IPS-20b (cell line): ENCODE data around the gene MGAT4B.
A peak's percentile ranks its signal among the peaks of the same experiment; 100 is the strongest.

Experiments
- H3K27ac ChIP-seq: one replicate; pipeline ENCODE4 v1.5.1; 2013; ENCODE audit warnings: low read length
- H3K27me3 ChIP-seq: 2 replicates; pipeline ENCODE4 v1.6.1; 2013; ENCODE audit warnings: mild to moderate bottlenecking, low read length, inconsistent platforms; ENCODE audit not compliant: insufficient read depth
- H3K36me3 ChIP-seq: 2 replicates; pipeline ENCODE4 v1.6.1; 2013; ENCODE audit warnings: low read depth, mild to moderate bottlenecking, inconsistent platforms, low read length, moderate library complexity; ENCODE audit not compliant: insufficient read depth
- H3K4me1 ChIP-seq: 2 replicates; pipeline ENCODE4 v1.6.1; 2013; ENCODE audit warnings: mild to moderate bottlenecking, control low read depth, inconsistent platforms, low read length, moderate library complexity; ENCODE audit not compliant: insufficient read depth
- H3K4me3 ChIP-seq: 2 replicates; pipeline ENCODE4 v1.5.1; 2013; ENCODE audit warnings: mild to moderate bottlenecking, low read length, inconsistent platforms
- H3K9ac ChIP-seq: 2 replicates; pipeline ENCODE4 v1.6.1; 2013; ENCODE audit warnings: low read depth, mild to moderate bottlenecking, inconsistent platforms, low read length, moderate library complexity
- H3K9me3 ChIP-seq: 2 replicates; pipeline ENCODE4 v1.6.1; 2013; ENCODE audit warnings: mild to moderate bottlenecking, low read depth, low read length, inconsistent platforms; ENCODE audit not compliant: insufficient read depth

MGAT4B gene

DNA sequence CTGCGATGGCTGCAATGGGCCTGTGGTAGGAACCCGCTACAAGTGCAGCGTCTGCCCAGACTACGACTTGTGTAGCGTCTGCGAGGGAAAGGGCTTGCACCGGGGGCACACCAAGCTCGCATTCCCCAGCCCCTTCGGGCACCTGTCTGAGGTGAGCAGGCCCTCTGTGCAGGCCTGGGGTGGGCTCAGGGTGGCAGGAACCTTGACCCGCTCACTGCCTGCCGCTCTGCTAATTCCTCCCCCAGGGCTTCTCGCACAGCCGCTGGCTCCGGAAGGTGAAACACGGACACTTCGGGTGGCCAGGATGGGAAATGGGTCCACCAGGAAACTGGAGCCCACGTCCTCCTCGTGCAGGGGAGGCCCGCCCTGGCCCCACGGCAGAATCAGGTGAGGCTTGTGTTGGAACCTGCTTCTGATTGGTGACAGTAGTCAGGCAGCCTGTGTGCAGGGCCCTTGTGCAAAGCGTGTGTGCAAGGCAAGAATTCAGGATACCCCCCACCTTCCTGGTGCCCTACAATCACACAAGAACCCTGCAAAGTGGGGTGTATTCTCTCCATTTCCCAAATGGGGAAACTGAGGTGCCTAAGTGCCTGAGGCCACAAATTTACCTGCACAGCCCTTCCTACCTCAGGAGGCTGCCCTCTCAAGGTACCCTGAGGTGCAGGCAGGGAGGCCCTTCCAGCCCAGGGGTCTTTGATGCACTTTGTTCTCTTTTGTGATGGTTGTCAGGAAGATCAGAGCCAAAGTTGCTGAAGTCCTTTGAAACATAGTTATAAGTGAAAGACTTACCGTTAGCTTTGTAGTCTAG is 17.5 kb upstream of the MGAT4B start:
- H3K4me3 ChIP-seq = no peak overlapping the region
- H3K27ac ChIP-seq = no peak overlapping the region
- peaks cover 27% of the 10 kb centered on the region for H3K4me1 ChIP-seq
- H3K36me3 ChIP-seq = peaks cover 63% of the 10 kb centered on the region
- H3K27me3 ChIP-seq = peaks cover 7% of the 10 kb centered on the region; the same call in 1 of the 2 replicates
- H3K9me3 ChIP-seq = no peaks in the 10 kb centered on the region
- no peak overlapping the region for H3K9ac ChIP-seq

DNA sequence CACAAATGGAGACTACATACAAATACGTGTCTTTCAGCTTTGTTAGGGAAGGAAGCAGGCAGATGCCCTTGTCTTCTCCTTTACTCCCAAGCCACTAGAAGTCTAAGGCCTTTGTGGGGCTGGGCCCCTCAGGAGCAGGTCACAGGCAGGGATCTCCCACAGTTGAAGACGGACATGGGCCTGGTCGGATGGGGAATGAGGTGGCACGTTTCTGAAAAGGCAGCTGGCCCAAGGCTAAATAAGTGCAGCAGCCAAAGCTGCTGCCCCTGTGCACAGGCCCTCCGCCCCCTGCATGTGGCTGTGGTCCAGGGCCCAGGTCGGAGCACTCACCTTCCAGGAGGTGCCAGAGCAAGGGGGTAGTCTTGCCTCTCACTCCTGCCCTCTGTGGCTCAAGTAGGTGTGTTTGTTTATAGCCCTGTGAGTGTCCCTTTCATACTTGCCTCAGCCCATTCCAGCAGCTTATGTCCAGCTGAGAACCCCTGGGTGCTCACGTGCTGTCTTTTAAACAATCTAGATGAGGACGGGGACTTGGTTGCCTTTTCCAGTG is 15.9 kb upstream of the MGAT4B start:
- Histone ChIP-seq H3K4me3 (peak overlapping the region; percentile 85; the same call in 1 of the 2 replicates), H3K4me1 (peaks cover 21% of the 10 kb centered on the region), H3K27ac (no peak overlapping the region)

DNA sequence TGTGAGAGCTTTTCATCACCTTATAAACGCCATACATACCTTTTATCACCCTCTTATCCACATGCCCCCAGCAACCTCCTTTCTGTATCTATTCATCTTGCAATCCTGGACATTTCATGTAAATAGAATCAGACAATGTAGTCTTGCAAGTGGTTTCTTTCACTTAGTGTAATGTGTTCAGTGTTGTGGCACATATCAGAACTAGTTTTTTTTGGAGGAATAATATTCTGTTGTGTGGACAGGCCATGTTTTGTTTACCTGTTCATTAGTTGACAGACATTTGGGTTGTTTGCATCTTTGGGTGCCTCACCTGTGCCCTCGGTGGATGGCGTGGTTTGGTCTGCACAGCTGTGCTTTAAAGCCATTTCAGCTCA is 15.4 kb upstream of the MGAT4B start:
- H3K27me3 ChIP-seq = peaks cover 19% of the 10 kb centered on the region; the same call in 1 of the 2 replicates
- H3K4me1 ChIP-seq = peaks cover 21% of the 10 kb centered on the region
- no peak overlapping the region for H3K27ac ChIP-seq
- H3K9me3 ChIP-seq = no peaks in the 10 kb centered on the region
- peak overlapping the region; percentile 20; the same call in 1 of the 2 replicates for H3K9ac ChIP-seq
- H3K36me3 ChIP-seq = peaks cover 43% of the 10 kb centered on the region
- peak overlapping the region; percentile 85 for H3K4me3 ChIP-seq

More for the DNA sequence above, 15.9 kb upstream of the MGAT4B start:
- H3K36me3 ChIP-seq = peaks cover 48% of the 10 kb centered on the region
- peak overlapping the region; percentile 20; the same call in 1 of the 2 replicates for H3K9ac ChIP-seq
- no peaks in the 10 kb centered on the region for H3K9me3 ChIP-seq
- H3K27me3 ChIP-seq = peaks cover 14% of the 10 kb centered on the region; the same call in 1 of the 2 replicates

DNA sequence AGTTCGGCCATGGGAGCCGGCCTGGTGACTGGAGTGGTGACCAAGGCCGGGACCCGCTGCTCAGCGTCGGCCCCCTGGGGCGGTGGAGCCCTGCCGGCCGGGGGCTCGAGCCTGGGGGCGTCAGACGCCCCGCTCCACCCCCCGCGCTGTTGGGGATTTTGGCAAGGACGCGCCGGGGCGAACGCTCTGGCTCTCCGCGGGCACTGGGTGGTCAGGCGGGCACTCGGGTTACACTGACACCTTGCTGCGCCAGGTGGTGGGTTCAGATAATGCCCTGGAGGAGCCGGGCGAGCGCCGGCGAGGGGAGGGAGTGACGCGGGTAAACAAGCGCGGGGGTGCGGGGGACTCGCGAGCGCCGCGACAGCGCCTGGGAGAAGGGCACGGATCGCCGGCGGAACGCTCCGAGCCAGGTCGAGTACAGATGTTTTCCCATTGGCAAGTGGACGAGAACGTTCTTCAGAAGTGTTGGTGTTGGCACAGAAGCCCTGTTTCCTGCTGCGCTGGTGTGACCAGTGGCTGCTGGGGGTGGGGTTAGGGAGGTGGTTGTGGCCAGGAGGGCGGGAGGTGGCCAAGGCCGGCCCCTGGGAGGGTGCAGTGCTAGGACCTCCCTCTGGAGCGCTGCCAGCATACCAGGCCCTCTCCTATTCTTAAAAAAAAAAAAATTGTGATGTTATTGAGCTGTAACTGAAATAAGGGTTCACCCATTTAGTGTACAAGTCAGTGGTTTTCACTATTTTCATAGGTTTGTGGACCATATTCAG is 14.8 kb upstream of the MGAT4B start:
- H3K9ac ChIP-seq = peak overlapping the region; percentile 82
- H3K27ac ChIP-seq = no peak overlapping the region
- H3K4me3 ChIP-seq = peak overlapping the region; percentile 85
- H3K36me3 ChIP-seq = peaks cover 37% of the 10 kb centered on the region
- H3K4me1 ChIP-seq = peaks cover 21% of the 10 kb centered on the region
- peaks cover 24% of the 10 kb centered on the region; the same call in 1 of the 2 replicates for H3K27me3 ChIP-seq
- H3K9me3 ChIP-seq = no peaks in the 10 kb centered on the region

DNA sequence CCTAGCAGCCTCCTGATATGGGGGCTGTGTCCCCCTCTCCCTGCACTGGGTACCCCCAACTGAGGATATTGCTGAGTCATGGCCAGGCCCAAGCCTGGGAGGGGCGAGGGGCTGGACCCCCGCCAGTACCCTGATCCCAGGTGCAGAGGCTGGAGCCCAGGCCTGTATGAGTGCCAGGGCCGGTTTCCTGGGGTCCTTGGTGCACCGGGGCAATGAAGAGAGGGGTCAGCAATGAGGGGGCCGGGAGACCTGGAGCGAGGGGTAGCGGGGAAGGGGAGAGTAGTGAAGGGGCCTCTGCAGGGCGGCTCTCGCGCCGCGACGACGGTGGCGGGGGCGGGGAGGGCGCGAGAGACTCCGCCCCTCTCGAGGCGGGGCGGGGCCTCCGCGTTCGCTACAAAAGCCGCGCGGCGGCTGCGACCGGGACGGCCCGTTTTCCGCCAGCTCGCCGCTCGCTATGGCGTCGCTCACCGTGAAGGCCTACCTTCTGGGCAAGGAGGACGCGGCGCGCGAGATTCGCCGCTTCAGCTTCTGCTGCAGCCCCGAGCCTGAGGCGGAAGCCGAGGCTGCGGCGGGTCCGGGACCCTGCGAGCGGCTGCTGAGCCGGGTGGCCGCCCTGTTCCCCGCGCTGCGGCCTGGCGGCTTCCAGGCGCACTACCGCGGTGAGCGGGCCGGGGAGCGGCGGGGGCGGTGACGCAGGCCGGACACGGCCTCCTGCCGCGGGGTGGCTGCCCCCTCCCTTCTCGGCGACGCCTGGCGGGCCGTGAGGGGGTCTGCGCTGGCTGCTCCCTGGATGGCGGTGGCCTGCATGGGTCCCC is 14.0 kb upstream of the MGAT4B start, which contains the start of gene SQSTM1:
Gene SQSTM1 (plus strand): TSS at position 423 of the 815 bp plus-strand sequence. CDS start 32 bp downstream, at position 455.
- H3K9ac ChIP-seq = peak within 1 kb of the TSS; percentile 82
- peaks cover 21% of the 10 kb centered on the region for H3K4me1 ChIP-seq
- H3K36me3 ChIP-seq = peaks cover 29% of the 10 kb centered on the region
- H3K4me3 ChIP-seq = peak within 1 kb of the TSS; percentile 85
- peaks cover 32% of the 10 kb centered on the region; the same call in 1 of the 2 replicates for H3K27me3 ChIP-seq
- peak within 1 kb of the TSS; percentile 3 for H3K27ac ChIP-seq
- H3K9me3 ChIP-seq = no peaks in the 10 kb centered on the region

DNA sequence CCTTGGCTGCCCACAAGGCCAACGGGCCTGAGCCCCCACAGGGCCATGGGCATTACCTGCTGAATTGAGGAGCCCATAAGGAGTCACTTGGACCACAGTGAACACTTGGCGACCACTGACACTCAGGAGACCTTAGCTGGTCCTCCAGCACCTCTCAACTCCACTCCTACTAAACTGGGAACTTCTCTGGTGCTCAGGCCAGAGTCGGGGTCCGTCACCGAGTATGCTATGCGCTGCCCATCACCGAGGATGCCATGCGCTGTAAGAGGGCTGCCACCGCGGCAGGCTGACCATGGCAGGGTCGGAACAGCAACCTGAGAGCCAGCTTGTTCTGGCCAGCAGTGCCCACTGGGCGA is 13.4 kb upstream of the MGAT4B start:
- no peaks in the 10 kb centered on the region for H3K9me3 ChIP-seq
- H3K27ac ChIP-seq = peak overlapping the region; percentile 3
- peaks cover 21% of the 10 kb centered on the region for H3K4me1 ChIP-seq
- H3K9ac ChIP-seq = peak overlapping the region; percentile 82; the same call in 1 of the 2 replicates
- H3K4me3 ChIP-seq = peak overlapping the region; percentile 85; the same call in 1 of the 2 replicates
- H3K36me3 ChIP-seq = peaks cover 23% of the 10 kb centered on the region
- H3K27me3 ChIP-seq = peaks cover 37% of the 10 kb centered on the region; the same call in 1 of the 2 replicates

DNA sequence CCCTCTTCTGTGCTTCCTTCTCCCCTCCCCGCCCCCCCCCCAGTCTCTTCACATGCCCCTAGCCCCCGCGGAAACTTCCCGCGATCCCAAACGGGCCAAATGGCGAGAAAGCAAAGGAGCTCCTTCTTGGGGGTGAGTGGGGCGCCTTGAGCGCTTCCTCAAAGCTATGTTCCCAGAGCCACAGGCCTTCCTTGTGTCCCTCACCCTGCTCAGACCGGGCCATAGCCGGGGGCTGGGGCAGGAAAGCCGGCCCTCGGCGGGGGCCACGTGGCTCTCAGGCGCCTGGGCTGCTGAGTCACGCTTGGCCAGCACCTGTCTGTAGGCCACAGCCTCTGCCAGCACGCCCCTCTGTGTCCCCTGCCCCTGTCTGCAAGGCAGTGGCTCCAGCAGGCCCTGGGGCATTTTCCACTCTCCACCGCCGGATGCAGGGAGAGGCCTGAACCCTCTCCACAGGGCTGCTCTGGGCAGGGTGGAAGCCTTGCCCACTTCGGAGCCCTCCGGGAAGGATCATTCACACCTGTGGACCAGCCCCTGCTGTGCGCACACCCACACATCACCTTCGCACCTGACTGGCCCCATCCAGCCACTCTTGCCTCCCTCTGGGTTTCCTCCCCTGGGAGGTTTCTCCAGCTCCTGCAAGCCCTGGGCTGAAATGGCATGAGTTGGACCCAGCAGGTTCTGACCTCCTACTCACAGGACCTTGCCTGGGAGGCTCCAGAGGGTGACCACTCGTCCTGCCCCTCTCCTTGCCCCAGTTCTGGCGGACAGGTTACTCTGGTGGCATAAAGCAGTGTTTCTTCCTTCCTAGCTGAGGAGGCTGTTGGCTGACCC is 12.8 kb upstream of the MGAT4B start:
- H3K27ac ChIP-seq = no peak overlapping the region
- peak overlapping the region; percentile 82; the same call in 1 of the 2 replicates for H3K9ac ChIP-seq
- H3K4me1 ChIP-seq = peaks cover 21% of the 10 kb centered on the region
- peaks cover 18% of the 10 kb centered on the region for H3K36me3 ChIP-seq
- H3K9me3 ChIP-seq = no peaks in the 10 kb centered on the region
- H3K27me3 ChIP-seq = peaks cover 37% of the 10 kb centered on the region; the same call in 1 of the 2 replicates
- peak overlapping the region; percentile 85; the same call in 1 of the 2 replicates for H3K4me3 ChIP-seq

DNA sequence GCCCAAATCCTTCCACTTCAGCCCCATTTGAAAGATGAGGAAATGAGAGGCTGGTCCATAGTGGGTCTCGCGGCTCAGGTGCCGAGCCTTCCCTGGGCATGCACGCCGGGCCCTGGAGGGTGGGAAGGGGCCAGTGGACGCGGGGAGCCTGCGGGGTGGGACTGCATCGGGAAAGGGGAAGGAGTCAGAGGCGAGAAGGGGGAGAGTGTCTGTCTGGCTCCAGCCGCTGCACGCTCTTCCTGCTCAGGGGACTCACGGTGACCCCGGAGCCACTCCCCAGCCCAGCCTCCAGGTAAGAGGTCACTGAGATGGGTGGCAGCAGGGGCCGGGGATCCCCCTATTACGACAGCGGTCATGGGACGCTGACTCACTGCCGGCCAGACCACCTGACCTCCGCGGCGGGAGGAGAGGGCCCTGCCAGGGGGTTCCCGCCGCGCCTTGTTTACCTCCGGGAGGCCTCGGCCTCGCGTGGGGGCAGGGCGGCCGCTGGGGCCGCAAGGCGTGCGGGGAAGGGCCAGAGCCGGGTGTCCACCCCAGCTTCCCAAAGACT is 12.2 kb upstream of the MGAT4B start:
- Histone ChIP-seq H3K9ac (peak overlapping the region; percentile 82; the same call in 1 of the 2 replicates), H3K9me3 (no peaks in the 10 kb centered on the region), H3K4me3 (peak overlapping the region; percentile 54; the same call in 1 of the 2 replicates), H3K4me1 (peaks cover 23% of the 10 kb centered on the region), H3K36me3 (peaks cover 11% of the 10 kb centered on the region), H3K27me3 (peaks cover 37% of the 10 kb centered on the region; the same call in 1 of the 2 replicates), H3K27ac (no peak overlapping the region)

DNA sequence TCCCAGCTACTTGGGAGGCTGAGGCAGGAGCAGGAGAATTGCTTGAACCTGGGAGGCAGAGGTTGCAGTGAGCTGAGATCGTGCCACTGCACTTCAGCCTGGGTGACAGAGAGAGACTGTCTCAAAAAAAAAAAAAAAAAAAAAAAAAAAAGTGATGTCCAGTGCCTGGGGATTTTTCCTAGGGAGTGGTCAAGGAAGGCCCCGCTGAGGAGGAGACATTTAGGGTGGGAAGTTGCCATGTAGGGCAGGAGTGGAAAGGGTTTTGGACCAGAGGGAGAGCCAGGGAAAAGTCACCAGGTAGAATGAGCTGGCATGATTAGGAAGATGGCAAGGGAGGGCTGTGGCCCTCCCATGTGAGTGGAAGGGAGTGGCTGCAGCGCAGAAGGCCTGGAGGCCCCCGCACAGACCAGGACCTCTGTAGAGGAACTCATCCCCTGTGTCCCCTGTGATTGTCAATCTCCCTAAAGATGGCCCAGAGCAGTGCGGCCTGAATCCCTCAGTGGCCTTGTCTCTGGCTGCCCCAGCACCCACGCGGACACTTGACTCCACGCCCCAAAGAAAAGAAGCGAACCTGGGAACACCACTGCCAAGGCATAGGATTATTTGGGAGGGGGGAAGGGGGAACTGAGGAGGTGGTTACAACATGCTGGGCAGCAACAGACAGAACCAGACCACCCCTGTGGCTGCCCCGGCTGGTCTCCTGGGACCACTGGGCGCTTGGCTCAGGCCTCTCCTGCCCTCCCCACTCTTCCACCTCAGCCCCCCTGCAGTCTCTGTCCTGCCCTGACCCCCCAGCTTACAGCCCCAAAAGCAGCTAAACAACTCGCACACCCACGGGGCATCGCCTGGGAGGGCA is 11.5 kb upstream of the MGAT4B start:
- peaks cover 37% of the 10 kb centered on the region; the same call in 1 of the 2 replicates for H3K27me3 ChIP-seq
- no peak overlapping the region; the same call in 1 of the 2 replicates for H3K9ac ChIP-seq
- H3K4me3 ChIP-seq = peak overlapping the region; percentile 54; the same call in 1 of the 2 replicates
- no peaks in the 10 kb centered on the region for H3K9me3 ChIP-seq
- H3K27ac ChIP-seq = no peak overlapping the region
- H3K36me3 ChIP-seq = 0 out of 2 replicates have a peak, but pooled peaks cover 9% of the 10 kb centered on the region
- peaks cover 27% of the 10 kb centered on the region for H3K4me1 ChIP-seq
